ENCODE results near the gene SLC6A6.

The SLC6A6 gene

GRCh38 chr3:14481018-14481645 is 78.7 kb downstream of the SLC6A6 start:
- in situ Hi-C loops (cut with MboI; ENCODE audit: low sequenced_read_pairs), result no loop called here

DNA sequence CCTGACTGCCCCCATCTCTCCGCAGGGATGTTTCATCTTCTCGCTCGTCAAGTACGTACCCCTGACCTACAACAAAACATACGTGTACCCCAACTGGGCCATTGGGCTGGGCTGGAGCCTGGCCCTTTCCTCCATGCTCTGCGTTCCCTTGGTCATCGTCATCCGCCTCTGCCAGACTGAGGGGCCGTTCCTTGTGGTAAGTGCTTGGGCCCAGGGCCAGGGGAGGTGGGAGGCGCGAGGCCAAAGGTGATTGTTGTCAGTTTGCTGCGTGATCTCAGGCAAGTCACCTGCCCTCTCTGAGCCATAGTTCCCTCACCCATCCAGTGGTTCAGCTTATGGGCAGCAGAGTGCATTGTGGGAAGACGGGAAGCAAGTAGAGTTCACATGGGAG is 79.2 kb downstream of the SLC6A6 start:
- in situ Hi-C loops (cut with MboI; ENCODE audit: low sequenced_read_pairs), result no loop called here

GRCh38 chr3:14482271-14482721 is 79.9 kb downstream of the SLC6A6 start:
- in situ Hi-C loops (cut with MboI; ENCODE audit: low sequenced_read_pairs), result no loop called here

GRCh38 chr3:14483286-14483685 is 80.9 kb downstream of the SLC6A6 start:
- in situ Hi-C loops (cut with MboI; ENCODE audit: low sequenced_read_pairs), result no loop called here

GRCh38 chr3:14484741-14485140 is 82.3 kb downstream of the SLC6A6 start:
- in situ Hi-C loops (cut with MboI; ENCODE audit: low sequenced_read_pairs), result no loop called here

DNA sequence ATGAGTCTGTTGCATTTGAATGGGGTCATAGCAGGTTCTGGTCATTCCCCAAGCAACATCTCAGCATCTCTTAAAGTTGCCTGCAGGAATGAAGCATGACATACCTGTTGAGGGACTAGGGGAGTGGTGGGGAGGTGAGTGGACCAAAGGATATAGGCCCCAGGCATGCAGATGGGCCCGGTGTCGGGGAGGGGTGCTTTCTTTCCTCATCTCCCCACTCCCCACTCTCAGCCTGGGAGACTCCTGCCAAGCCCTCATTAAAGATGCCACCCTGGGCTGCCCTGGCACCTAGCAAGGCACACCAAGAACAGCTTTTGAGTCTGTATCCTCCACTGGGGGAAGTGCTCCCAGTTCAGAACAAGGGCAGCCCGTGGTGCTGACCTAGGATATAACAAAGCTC is 83.6 kb downstream of the SLC6A6 start:
- in situ Hi-C loops (cut with MboI; ENCODE audit: low sequenced_read_pairs), result no loop called here

DNA sequence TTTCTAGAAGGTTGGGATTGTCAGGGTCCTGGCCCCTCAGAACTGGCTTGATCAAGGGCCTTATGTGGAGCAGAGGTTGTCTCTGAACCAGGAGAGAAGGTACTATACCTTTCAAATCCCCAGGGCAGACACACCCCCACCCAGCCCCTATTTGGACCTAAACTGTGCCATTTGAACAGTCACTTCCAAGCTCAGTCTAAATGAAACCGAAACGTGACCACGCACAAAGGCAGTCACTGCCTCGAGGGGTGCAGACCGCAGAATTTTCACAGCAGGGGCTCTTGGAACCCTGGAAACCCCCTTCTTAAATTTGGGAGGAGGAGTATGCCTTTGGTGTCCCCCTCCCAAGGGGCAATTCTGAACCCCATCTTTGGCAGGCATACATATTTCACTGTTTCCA is 84.1 kb downstream of the SLC6A6 start:
- in situ Hi-C loops (cut with MboI; ENCODE audit: low sequenced_read_pairs), result no loop called here

DNA sequence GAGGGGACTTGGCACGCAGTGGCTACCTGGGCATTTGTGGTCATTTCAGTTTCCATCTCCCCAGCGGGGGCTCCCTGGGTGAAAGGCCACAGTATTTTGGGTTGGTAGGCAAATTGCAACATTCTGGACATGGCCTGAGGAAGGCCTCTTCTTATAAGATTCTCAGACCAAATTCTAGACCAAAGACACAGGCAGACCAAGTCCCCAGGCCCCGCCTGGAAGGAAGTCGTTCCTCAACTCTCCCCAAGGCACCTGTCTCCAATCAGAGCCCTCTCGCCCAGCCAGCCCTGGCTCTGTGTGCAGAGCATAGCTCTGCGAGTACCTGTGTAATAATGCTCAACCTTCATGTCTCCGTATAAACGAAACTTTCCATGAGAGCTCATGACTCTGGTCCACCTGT is 84.7 kb downstream of the SLC6A6 start:
- in situ Hi-C loops (cut with MboI; ENCODE audit: low sequenced_read_pairs), result no loop called here

GRCh38 chr3:14487821-14488220 is 85.4 kb downstream of the SLC6A6 start:
- in situ Hi-C loops (cut with MboI; ENCODE audit: low sequenced_read_pairs), result no loop called here

GRCh38 chr3:14488286-14489041 is 86.1 kb downstream of the SLC6A6 start:
- in situ Hi-C loops (cut with MboI; ENCODE audit: low sequenced_read_pairs), result no loop called here

DNA sequence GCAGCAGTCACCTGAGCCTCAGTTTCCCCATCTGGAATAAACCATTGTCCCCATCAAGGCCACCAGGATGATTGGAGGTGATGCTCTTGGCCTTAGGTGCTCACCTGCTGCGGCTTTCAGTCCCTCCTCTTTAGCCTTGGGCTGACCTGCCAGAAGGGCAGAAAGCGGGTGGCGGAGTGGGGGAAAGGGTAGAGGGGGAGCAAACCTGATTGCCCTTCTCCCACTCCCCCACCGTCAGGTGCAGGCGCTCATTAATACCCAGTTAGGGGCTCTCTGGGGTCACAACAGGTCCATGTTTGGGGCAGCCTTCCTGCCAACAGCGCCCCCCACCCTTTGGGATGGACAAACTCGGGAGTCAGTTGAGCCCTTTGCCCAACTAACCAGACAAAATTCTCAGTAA is 87.2 kb downstream of the SLC6A6 start:
- in situ Hi-C loops (cut with MboI; ENCODE audit: low sequenced_read_pairs), result no loop called here

GRCh38 chr3:14490255-14490654 is 87.8 kb downstream of the SLC6A6 start:
- in situ Hi-C loops (cut with MboI; ENCODE audit: low sequenced_read_pairs), result no loop called here

- in situ Hi-C loops (cut with MboI; ENCODE audit: low sequenced_read_pairs), result no loop called here
Observed at GRCh38 chr3:14490831-14491230, 88.4 kb downstream of the SLC6A6 start.

DNA sequence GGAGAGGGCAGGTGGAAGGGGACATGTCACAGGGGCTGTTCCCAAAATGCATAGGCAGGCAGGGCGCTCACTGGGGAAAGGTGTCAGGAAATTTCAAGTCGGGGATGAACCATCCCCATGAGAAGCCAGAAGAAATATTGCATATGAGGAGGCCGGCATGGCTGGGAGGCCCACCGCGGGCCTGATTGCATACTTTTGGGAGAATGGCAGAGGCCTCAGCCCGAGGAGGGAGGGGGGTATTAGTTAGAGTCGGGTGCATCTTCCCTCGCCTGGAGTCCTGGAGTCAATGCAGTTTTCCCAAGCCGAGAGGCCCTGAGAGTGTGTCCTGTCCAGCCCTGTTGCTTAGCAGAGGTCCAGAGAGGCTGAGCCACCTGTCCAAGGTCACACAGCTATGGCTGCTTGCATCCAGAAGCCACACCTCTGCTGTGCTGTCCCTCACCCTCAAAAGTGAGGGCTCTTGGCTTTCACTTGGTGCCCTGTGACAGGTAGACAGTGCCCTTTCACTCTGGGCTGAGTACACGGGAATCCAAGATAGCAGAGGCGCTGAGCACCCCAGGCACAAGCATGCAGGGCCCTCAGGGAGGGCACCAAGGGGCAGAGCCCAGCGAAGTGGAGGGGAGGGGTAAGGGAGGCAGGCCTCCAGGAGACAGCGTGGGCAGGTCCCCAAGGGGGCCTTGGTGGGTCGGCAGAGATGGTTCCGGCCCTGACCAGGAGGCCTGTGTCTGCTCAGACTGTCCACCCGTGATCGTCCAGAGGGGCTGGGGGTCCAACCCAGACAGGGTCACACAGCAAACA is 89.2 kb downstream of the SLC6A6 start:
- in situ Hi-C loops (cut with MboI; ENCODE audit: low sequenced_read_pairs), result no loop called here

- in situ Hi-C loops (cut with MboI; ENCODE audit: low sequenced_read_pairs), result no loop called here
Observed at GRCh38 chr3:14492948-14493881, 90.8 kb downstream of the SLC6A6 start.

GRCh38 chr3:14494279-14494972 is 92.0 kb downstream of the SLC6A6 start:
- in situ Hi-C loops (cut with MboI; ENCODE audit: low sequenced_read_pairs), result no loop called here

- in situ Hi-C loops (cut with MboI; ENCODE audit: low sequenced_read_pairs), result no loop called here
Observed at GRCh38 chr3:14494973-14495300, 92.5 kb downstream of the SLC6A6 start.

DNA sequence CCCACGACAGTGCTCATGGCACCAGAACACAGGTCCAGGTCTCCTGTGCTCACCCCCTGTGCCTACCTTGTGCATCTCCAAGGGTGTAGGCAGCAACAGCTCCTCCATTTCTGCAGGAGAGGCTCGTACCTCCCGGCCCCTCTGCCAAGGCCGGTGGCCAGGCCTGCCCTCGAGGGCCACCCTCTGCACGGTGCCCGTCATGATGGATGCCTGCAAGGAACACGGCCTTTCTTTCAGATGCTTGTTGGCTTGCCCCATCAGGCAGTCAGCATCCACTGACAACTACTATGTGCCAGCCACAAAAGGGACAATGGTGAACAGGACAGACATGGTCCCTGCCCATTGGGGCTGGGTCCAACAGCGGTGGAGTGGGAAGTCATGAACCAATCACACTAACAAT is 93.9 kb downstream of the SLC6A6 start:
- in situ Hi-C loops (cut with MboI; ENCODE audit: low sequenced_read_pairs), result no loop called here

DNA sequence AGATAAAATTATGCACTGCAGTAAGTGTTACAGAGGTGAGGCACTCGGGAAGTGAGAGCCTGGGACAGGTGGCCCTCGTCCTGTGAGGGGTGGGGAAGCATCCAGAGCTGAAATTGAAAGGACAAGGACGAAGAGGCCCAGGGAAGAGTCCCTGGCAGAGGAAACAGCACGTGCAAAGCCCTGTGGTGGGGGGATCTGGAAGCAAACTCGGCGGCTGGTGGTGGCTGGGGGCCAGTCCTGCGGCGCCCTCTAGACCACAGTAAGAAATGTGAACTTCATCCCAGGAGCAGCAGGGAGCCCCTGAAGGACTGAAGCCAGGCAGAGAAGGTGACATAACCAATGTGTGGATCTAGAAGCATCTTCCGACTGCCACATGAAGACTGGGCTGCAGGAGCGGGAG is 94.9 kb downstream of the SLC6A6 start:
- in situ Hi-C loops (cut with MboI; ENCODE audit: low sequenced_read_pairs), result no loop called here

DNA sequence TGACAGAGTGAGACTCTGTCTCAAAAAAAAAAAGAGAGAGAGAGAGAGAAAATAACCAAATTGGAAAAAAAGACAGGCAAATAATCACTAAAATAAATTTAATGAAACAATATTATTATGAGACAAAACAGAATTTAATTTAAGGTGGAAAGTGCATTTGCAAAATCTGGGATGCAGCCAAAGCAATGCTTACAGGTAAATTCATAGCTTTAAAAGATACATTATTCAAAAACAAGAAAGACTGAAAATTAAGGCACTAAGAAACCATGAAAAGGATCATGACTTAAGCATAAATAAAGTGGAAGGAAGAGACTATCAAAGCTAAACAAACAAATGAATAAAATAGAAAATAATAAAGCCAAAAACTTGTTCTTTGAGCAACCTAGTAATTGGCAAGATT is 100.1 kb downstream of the SLC6A6 start:
- in situ Hi-C loops (cut with MboI; ENCODE audit: low sequenced_read_pairs), result no loop called here

Measured in hTERT RPE-1 (cell line).